Esophagus muscularis mucosa (tissue), 4 donors: Measurements from ENCODE around the gene PRKN. TPM values are rescaled to one million over a fixed set of nuclear protein-coding genes. Genes with fewer than 3 reads are reported as not detected.

Experiments used
- DNase-seq: peaks from one replicate; pipeline ENCODE4 v3.0.0-alpha.2; 2017; ENCODE audit errors: extremely low spot score
- H3K27ac ChIP-seq, 4 donors: fragments of 200-600 bp; sonication (generic); replicated peaks in 1 of 4; 1 replicate in 3 of 4; 2 replicates in 1 of 4; pipeline ENCODE4 v1.5.1; 2016 to 2019; ENCODE audit warnings: mild to moderate bottlenecking in 1 of 4
- H3K27me3 ChIP-seq, 4 donors: fragments of 200-600 bp; sonication (generic); one replicate each; pipeline versions ENCODE4 v1.5.1 to v1.6.0; 2016 to 2019
- H3K36me3 ChIP-seq, 4 donors: fragments of 200-600 bp; sonication (generic); one replicate each; pipeline ENCODE4 v1.5.1; 2016 to 2019
- H3K4me1 ChIP-seq, 4 donors: fragments of 200-600 bp; sonication (generic); one replicate each; pipeline ENCODE4 v1.5.1; 2016 to 2019
- H3K4me3 ChIP-seq, 4 donors: fragments of 200-600 bp; sonication (generic); 1 replicate in 2 of 4; 2 replicates in 2 of 4; pipeline ENCODE4 v1.5.1; 2016 to 2019; ENCODE audit warnings: mild to moderate bottlenecking in 4 of 4, moderate library complexity in 1 of 4
- H3K9me3 ChIP-seq, 4 donors: fragments of 200-600 bp; sonication (generic); 1 replicate in 3 of 4; 2 replicates in 1 of 4; pipeline ENCODE4 v1.5.1; 2016 to 2019
- CTCF ChIP-seq, 3 experiments: fragments of 200-600 bp in 2 of 3; fragments of 450-650 bp in 1 of 3; sonication (generic) in 2 of 3; IDR thresholded peaks; one replicate each; pipeline ENCODE4 v1.5.1; 2017 to 2019; ENCODE audit warnings: antibody characterized with exemption in 3 of 3, mild to moderate bottlenecking in 2 of 3, moderate library complexity in 1 of 3
- EP300 ChIP-seq: sonication (generic); formaldehyde crosslinking; IDR thresholded peaks from one replicate; pipeline ENCODE4 v1.6.1; 2017; ENCODE audit warnings: antibody characterized with exemption
- POLR2A ChIP-seq: fragments of 450-650 bp; IDR thresholded peaks from one replicate; pipeline ENCODE4 v1.6.1; 2017; ENCODE audit warnings: antibody characterized with exemption, moderate library complexity, mild to moderate bottlenecking, low read depth
- POLR2AphosphoS5 ChIP-seq, 2 donors: sonication (generic); formaldehyde crosslinking; IDR thresholded peaks; one replicate each; pipeline ENCODE4 v1.6.1; 2017; ENCODE audit warnings: antibody characterized with exemption in 2 of 2
- WGBS: methylation state at CpG from one replicate; pipeline ENCODE4 v1.1.5; 2018; 5-methylcytosine and 5-hydroxymethylcytosine counted together
- intact Hi-C: fragments of 100-400 bp; cut with DNase I; formaldehyde crosslinking; loops from one replicate; pipeline ENCODE4 v1.15.1; 2023
- total RNA-seq, 4 donors: library from RNA; depleted of rRNA; stranded (reverse); fragments of >200 nt; gene quantifications; one replicate each; pipeline versions ENCODE4 v1.1.0 to v1.2.1, GENCODE V29; 2016

The PRKN gene
- total RNA-seq, 4 donors from 2014 or later: 9.6 to 14.5 (median 10.8) TPM

GRCh38 chr6:162626869-162627268, 100.7 kb downstream of the PRKN start:
- H3K4me3 ChIP-seq: no peak overlapping the region
- intact Hi-C loops: no loop called here
- no peaks in the 10 kb centered on the region for H3K27me3 ChIP-seq
- H3K27ac ChIP-seq: no peak overlapping the region
- WGBS: 54% methylated on average over 1 of the region's 1 CpG
- no peaks in the 10 kb centered on the region for H3K36me3 ChIP-seq
- peaks cover 0 to 4% (median 0%) of the 10 kb centered on the region in 4 donors for H3K4me1 ChIP-seq
- H3K9me3 ChIP-seq: peaks cover 0 to 6% (median 0%) of the 10 kb centered on the region in 4 donors
- DNase-seq: no peak
- no peak for TF ChIP-seq POLR2A
- TF ChIP-seq EP300: no peak
- TF ChIP-seq CTCF (IDR thresholded peaks at IDR 0.05): no peak
- TF ChIP-seq POLR2AphosphoS5 (IDR thresholded peaks at IDR 0.05): no peak

DNA sequence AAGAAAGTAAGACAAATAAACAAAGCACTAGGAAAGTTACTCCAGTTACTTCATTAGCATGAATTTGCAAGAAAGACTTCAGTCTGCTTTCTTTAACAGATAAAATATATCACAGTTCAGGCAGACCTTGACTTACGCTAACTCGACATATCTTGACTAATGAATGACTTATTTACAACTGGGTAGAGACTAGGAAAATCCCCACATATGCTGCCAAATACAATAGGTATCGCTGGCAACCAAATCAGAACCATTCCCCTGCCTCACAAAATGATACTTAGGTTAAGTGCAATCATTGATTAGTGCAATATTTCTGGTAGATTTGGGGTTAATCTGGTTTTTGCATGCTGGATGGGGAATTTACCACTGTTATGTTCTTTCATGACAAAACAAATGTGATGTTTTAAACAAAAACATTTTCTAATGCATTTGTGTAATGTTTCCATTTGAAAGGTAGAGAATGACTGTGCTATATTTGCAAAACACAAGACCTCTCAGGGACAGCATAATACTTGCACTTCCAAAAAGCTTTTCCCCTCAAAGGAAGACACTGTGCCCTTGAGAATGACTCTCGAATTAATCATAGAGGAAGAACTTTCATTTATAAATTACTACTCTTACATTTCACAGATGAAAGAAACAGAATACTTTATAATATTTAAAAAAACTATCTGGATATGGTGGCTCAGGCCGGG, 101.6 kb downstream of the PRKN start:
- intact Hi-C loops: no loop called here

DNA sequence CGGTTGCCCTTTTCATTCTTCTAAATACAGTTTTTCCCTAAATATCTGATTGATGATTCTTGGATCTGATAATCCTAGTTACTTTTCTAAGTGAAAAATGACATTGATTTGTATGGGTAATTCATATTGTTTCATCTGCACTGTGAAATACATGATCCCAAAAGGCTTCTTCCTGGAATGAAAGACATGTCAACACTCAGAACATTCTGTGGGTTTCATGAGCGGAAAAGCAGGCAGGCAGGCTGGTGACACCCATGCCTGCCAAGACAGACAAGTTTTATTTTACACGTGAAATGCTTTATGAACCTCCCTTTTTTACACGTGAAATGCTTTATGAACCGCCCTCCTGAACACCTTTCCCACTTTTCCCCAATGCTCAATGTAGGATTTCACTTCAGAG, 105.0 kb downstream of the PRKN start:
- H3K4me3 ChIP-seq: no peak overlapping the region
- TF ChIP-seq POLR2A (no peak), EP300 (no peak), CTCF (IDR thresholded peaks at IDR 0.05) (no peak), POLR2AphosphoS5 (IDR thresholded peaks at IDR 0.05) (no peak)
- WGBS: 75% methylated on average over 5 of the region's 5 CpGs
- no peaks in the 10 kb centered on the region for H3K36me3 ChIP-seq
- H3K9me3 ChIP-seq: no peaks in the 10 kb centered on the region
- DNase-seq: no peak
- intact Hi-C loops: no loop called here
- H3K4me1 ChIP-seq: peaks cover 0 to 4% (median 2%) of the 10 kb centered on the region in 4 donors
- H3K27me3 ChIP-seq: no peaks in the 10 kb centered on the region
- H3K27ac ChIP-seq: no peak overlapping the region

More for the DNA sequence above, 101.6 kb downstream of the PRKN start:
- WGBS: 68% methylated on average over 5 of the region's 5 CpGs
- H3K27me3 ChIP-seq: no peaks in the 10 kb centered on the region
- no peak for TF ChIP-seq POLR2AphosphoS5 (IDR thresholded peaks at IDR 0.05)
- no peak for TF ChIP-seq POLR2A
- TF ChIP-seq CTCF (IDR thresholded peaks at IDR 0.05): no peak
- no peak for TF ChIP-seq EP300
- DNase-seq: no peak
- no peaks in the 10 kb centered on the region for H3K9me3 ChIP-seq
- H3K4me1 ChIP-seq: peaks cover 0 to 4% (median 2%) of the 10 kb centered on the region in 4 donors
- H3K36me3 ChIP-seq: no peaks in the 10 kb centered on the region
- no peak overlapping the region for H3K27ac ChIP-seq
- H3K4me3 ChIP-seq: no peak overlapping the region

DNA sequence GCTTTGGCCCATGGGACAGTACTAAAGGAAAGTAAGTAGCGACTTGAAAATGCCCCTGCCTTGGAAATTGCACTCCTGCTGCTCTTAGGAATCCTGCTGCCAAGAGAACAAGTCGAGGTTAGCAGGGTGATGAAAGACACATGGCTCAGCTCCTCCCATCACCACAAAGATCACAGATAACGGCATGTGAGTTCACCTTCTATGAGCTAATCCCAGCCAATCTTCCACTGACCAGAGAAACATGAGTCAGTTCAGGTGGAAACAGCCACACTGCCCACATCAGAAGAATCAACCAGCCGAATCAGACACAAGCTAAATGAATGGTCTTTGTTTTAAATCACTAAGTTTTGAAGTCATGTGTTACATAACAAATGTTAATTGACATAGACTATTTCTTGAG, 106.3 kb downstream of the PRKN start:
- H3K4me1 ChIP-seq: peaks cover 0 to 4% (median 2%) of the 10 kb centered on the region in 4 donors
- intact Hi-C loops: no loop called here
- no peak overlapping the region for H3K27ac ChIP-seq
- TF ChIP-seq POLR2A (no peak), CTCF (IDR thresholded peaks at IDR 0.05) (no peak), EP300 (no peak), POLR2AphosphoS5 (IDR thresholded peaks at IDR 0.05) (no peak)
- H3K4me3 ChIP-seq: no peak overlapping the region
- H3K36me3 ChIP-seq: no peaks in the 10 kb centered on the region
- DNase-seq: no peak
- no peaks in the 10 kb centered on the region for H3K9me3 ChIP-seq
- H3K27me3 ChIP-seq: no peaks in the 10 kb centered on the region
- 65% methylated on average over 4 of the region's 4 CpGs for WGBS

GRCh38 chr6:162620073-162620472, 107.5 kb downstream of the PRKN start:
- H3K4me1 ChIP-seq: peaks cover 0 to 6% (median 2%) of the 10 kb centered on the region in 4 donors
- TF ChIP-seq CTCF (IDR thresholded peaks at IDR 0.05) (no peak), POLR2A (no peak)
- H3K36me3 ChIP-seq: no peaks in the 10 kb centered on the region
- H3K27me3 ChIP-seq: no peaks in the 10 kb centered on the region
- DNase-seq: no peak
- H3K27ac ChIP-seq: no peak overlapping the region
- H3K9me3 ChIP-seq: no peaks in the 10 kb centered on the region
- WGBS: 87% methylated on average over 2 of the region's 2 CpGs
- intact Hi-C loops: no loop called here
- H3K4me3 ChIP-seq: no peak overlapping the region
